Adipocyte (in vitro differentiated cells): Measurements from ENCODE around the gene BCAM.

Source experiments
- DNase-seq: peaks from one replicate; pipeline ENCODE4 v3.0.0-alpha.2; 2015; ENCODE audit warnings: low read depth
- H3K27me3 ChIP-seq: replicated peaks from 2 replicates; pipeline ENCODE4 v1.7.0; 2013; ENCODE audit warnings: mild to moderate bottlenecking, low read length, moderate library complexity; ENCODE audit not compliant: control insufficient read depth, insufficient read depth
- H3K36me3 ChIP-seq: 2 replicates; pipeline ENCODE4 v1.7.0; 2013; ENCODE audit warnings: low read length, mild to moderate bottlenecking, moderate library complexity; ENCODE audit not compliant: control insufficient read depth, insufficient read depth, severe bottlenecking
- H3K4me1 ChIP-seq: 2 replicates; pipeline ENCODE4 v1.7.0; 2013; ENCODE audit warnings: mild to moderate bottlenecking, low read length, moderate library complexity; ENCODE audit not compliant: control insufficient read depth, insufficient read depth
- H3K4me3 ChIP-seq: 2 replicates; pipeline ENCODE4 v1.7.0; 2013; ENCODE audit warnings: mild to moderate bottlenecking, low read length, moderate library complexity
- H3K9ac ChIP-seq: 2 replicates; pipeline ENCODE4 v1.7.0; 2013; ENCODE audit warnings: mild to moderate bottlenecking, low read length, moderate library complexity
- H3K9me3 ChIP-seq: 2 replicates; pipeline ENCODE4 v1.7.0; 2013; ENCODE audit warnings: mild to moderate bottlenecking, low read length, moderate library complexity; ENCODE audit not compliant: control insufficient read depth

The BCAM gene

DNA sequence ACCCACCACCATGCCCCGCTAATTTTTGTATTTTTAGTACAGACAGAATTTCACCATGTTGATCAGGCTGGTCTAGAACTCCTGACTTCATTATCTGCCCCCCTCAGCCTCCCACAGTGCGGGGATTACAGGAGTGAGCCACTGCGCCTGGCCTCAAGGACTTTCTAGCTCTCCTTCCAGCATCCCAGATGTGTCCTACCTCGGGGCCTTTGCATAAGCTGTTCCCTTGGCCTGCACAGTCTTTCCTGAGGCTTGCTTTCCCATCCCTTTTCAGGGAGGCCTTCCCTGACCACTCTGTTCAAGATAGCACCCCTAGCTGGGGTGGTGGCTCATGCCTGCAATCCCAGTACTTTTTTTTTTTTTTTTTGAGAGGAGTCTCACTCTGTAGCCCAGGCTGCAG, 14.3 kb upstream of the BCAM start:
- no peak overlapping the region for H3K9ac ChIP-seq
- no peaks in the 10 kb centered on the region for H3K36me3 ChIP-seq
- no peak for DNase-seq
- H3K4me3 ChIP-seq = no peak overlapping the region
- H3K27me3 ChIP-seq = peaks cover 6% of the 10 kb centered on the region
- no peaks in the 10 kb centered on the region for H3K9me3 ChIP-seq
- H3K4me1 ChIP-seq = no peaks in the 10 kb centered on the region

DNA sequence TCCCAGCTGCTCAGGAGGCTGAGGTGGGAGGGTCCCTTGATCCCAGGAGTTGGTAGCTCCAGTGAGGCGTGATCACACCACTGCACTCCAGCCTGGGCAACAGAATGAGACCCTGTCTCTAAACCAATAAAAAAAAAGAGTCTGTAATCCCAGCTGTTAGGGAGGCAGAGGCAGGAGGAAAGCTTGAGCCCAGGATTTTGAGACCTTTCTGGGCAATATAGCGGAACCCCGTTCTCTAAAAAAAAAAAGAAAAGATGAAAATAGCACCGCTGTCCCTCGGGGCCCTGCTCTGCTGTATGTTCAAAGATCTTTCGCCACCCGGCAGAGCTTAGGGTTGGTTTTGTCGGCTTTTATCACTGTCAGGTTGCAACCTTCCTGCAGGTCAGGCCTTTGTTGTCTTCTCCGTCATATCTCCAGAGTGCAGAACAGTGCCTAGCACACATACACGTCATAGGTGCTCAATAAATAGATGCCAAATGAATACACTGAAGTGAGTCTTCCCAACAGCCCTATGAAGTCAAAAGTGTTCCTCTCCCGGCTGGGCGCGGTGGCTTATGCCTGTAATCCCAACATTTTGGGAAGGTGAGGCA, 13.4 kb upstream of the BCAM start:
- H3K9me3 ChIP-seq = no peaks in the 10 kb centered on the region
- no peaks in the 10 kb centered on the region for H3K36me3 ChIP-seq
- H3K9ac ChIP-seq = no peak overlapping the region
- DNase-seq = no peak
- H3K4me1 ChIP-seq = no peaks in the 10 kb centered on the region
- peaks cover 6% of the 10 kb centered on the region for H3K27me3 ChIP-seq
- H3K4me3 ChIP-seq = no peak overlapping the region

DNA sequence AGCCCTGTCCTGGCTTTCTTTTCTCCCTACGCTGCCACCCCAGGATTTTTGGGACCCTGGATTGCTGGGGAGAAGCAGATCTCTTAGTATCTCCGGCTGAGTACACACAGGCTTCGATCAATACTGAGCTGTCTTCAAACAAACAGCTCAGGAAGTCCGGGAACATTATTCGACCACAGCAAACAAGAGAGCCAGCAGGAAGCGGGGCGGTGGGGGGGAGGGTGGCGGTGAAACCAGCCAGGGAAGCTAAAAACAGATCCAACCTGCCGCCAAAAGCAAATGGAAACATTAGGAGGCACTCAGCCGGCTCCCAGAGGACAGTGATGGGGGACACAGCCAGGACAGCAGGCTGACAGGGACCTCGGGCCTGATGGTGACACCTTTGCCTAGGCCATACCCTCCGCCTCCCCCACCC, 12.2 kb upstream of the BCAM start:
- H3K27me3 ChIP-seq = peaks cover 6% of the 10 kb centered on the region
- H3K9ac ChIP-seq = no peak overlapping the region
- no peaks in the 10 kb centered on the region for H3K4me1 ChIP-seq
- H3K36me3 ChIP-seq = no peaks in the 10 kb centered on the region
- H3K4me3 ChIP-seq = no peak overlapping the region
- H3K9me3 ChIP-seq = no peaks in the 10 kb centered on the region
- DNase-seq = no peak

DNA sequence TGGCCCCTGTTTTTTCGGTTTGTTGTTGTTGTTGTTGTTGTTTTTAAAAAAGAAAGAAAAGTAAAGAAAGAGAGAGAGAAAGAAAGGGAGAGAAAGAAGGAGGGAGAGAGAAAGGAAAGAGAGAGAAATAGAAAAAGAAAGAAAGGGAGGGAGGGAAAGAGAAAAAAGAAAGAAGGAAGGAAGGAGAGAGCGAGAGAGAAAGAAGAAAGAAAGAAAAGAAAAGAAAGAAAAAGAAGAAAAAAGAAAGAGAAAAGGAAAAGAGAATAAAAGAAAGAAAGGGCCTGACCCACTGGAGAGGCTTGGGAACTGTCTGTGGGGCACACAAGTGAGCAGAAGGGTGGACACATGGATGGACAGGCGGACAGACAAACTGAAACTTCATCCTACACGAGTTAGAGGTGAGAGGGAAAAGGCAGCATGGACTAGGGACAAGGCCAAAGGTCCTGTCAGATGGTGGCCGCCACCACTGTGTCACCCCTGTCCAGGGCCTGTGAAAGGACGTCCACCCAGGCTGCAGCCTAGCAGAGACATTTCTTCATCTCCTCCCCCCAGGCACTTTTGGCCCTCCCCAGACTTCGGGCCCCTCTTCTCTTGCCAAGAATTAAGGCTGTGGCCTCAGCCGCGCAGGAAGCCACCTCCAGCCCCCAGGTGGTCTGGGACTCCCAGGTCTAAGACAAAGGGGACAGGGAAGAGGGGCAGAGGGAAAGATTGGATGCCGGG, 9.1 kb upstream of the BCAM start:
- Histone ChIP-seq H3K4me3 (no peak overlapping the region), H3K9me3 (peaks cover 10% of the 10 kb centered on the region), H3K36me3 (no peaks in the 10 kb centered on the region), H3K27me3 (no peaks in the 10 kb centered on the region), H3K4me1 (no peaks in the 10 kb centered on the region), H3K9ac (no peak overlapping the region)
- no peak for DNase-seq

DNA sequence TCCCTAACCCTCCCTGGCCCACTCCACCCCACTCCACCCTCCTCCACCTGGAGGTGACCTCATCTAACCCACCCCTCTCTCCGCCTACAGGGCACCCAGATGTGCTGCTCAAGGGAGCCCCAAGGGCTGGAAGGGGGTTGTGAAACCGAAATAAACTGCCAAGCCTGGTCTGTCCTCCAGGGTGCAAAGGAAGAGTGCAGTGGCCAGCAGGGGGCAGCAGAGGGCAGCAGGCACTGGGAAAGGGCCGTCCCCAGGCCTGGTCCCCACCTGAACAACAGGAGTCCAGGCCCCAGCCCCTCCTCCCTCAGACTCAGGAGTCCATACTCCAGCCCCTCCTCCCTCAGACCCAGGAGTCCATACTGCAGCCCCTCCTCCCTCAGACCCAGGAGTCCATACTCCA, 8.4 kb upstream of the BCAM start:
- no peak overlapping the region for H3K4me3 ChIP-seq
- peaks cover 10% of the 10 kb centered on the region for H3K9me3 ChIP-seq
- no peaks in the 10 kb centered on the region for H3K27me3 ChIP-seq
- no peaks in the 10 kb centered on the region for H3K36me3 ChIP-seq
- no peaks in the 10 kb centered on the region for H3K4me1 ChIP-seq
- no peak overlapping the region for H3K9ac ChIP-seq
- DNase-seq = peak; percentile 92

DNA sequence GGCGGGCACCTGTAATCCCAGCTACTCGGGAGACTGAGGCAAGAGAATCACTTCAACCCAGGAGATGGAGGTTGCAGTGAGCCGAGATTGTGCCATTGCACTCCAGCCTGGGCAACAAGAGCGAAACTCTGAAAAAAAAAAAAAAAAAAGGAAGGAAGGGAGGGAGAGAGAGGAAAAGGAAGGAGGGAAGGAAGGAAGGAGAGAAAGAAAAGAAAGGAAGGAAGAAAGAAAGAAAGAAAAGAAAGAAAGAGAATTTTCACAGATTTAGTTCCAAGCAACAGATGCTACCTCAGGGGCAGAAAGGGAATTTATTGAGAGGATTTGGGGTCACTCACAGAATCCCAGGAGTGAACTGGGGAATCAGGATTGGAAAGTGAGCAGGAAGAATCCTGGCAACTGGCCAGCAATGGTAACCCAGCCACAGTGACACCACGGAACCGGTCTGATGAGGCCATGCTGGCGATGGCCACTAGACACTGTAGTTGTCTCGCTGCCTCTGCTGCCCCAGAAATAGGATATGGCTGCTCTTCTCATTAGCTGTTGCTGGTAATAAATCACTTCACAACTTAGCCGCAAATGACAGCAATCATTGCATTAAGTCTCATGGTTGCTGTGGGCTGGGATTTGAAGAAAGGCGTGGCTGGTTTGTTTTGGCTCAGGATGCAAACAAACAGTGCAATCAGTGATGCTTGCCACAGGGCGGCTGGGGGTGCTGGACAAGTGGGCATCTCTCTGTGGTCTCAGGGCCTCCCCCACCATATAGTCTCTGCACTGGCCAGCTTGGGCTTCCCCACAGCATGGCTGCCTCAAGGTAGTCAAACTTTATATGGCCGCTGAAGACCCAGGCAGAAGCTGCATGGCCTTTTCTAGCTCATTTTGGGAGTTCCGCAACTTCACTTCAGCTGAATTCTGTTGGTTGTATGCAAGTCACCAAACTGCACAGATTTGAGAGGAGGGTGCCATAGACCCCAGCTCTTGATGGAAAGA, 5.2 kb upstream of the BCAM start:
- no peaks in the 10 kb centered on the region for H3K36me3 ChIP-seq
- no peak overlapping the region for H3K9ac ChIP-seq
- peaks cover 10% of the 10 kb centered on the region for H3K9me3 ChIP-seq
- H3K27me3 ChIP-seq = no peaks in the 10 kb centered on the region
- H3K4me3 ChIP-seq = no peak overlapping the region
- peaks cover 4% of the 10 kb centered on the region for H3K4me1 ChIP-seq
- DNase-seq = no peak

DNA sequence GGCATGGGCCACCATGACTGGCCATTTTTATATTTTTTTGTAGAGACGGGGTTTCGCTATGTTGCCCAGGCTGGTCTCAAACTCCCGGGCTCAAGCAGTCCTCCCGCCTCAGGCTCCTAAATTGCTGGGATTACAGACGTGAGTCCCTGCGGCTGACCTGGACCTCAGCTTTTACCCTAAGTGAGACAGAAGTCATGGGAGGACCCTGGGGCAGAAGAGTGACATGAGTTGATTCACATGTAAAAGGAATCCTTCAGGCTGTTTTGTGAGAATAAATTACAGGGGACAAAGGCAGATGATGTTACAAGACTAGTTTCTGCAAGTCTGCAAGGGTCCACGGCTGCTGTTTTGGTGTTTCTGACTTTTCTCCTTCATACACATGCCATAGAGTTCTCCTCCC, 2.6 kb upstream of the BCAM start:
- Histone ChIP-seq H3K4me3 (no peak overlapping the region), H3K36me3 (no peaks in the 10 kb centered on the region), H3K27me3 (no peaks in the 10 kb centered on the region), H3K4me1 (peaks cover 10% of the 10 kb centered on the region), H3K9ac (no peak overlapping the region), H3K9me3 (peaks cover 10% of the 10 kb centered on the region)
- DNase-seq = no peak

DNA sequence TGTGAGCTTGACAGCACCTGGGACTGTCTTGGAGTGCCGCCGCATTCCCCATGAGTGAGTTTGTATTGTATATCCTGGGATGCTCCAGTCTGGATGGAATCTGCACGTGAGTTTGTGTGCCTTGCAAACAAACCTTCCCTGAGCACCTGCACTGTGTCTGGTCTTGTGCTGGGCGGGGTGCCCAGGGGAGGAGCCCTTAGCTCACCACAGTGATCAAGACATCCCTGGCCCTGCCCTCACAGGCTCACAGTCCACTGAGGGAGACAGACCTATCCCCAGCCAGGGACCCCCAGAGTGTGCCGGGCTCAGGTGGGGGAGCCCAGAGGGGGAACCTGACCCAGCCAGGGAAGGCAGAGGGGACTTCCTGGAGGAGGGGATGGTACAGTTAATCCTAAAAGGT, 1.7 kb upstream of the BCAM start:
- Histone ChIP-seq H3K27me3 (no peaks in the 10 kb centered on the region), H3K36me3 (no peaks in the 10 kb centered on the region), H3K4me3 (no peak overlapping the region), H3K9ac (no peak overlapping the region), H3K4me1 (peaks cover 10% of the 10 kb centered on the region), H3K9me3 (peaks cover 10% of the 10 kb centered on the region)
- no peak for DNase-seq

DNA sequence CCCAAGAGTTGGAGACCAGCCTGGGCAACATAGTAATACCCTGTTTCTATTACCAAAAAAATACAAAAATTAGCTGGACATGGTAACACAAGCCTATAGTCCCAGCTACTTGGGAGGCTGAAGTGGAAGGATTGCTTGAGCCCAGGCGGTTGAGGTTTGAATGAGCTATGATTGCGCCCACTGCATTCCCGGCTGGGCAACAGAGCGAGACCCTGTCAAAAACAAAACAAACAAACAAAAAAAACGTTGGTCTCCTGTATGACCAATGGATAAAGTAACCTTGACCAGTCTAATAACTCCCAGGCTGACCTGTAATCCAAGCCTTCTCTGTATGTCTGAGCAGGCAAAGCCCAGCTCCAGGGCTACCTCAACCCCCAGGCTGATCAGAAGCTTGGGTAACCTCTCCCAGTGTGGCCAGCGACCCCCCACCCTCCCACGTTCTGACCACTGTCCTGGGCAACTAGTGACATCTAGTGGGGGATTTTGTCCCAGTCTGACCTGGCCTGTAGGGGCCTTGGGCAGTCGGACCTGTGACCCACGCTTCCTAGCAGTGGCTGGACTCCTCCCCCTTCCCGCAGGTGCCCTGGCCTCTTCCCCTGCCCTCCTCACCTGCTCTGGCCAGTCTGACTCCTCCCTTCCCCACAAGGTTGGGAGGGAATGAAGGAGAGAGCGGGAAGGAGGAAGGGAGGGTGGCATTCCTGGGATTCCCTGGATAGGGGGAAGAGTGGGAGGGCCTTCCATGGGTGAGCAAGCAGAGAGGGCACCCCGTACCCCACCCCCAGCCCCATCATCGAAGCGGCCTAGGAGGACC, 1.0 kb upstream of the BCAM start:
- no peaks in the 10 kb centered on the region for H3K36me3 ChIP-seq
- peaks cover 10% of the 10 kb centered on the region for H3K4me1 ChIP-seq
- no peak overlapping the region for H3K9ac ChIP-seq
- no peaks in the 10 kb centered on the region for H3K27me3 ChIP-seq
- peaks cover 10% of the 10 kb centered on the region for H3K9me3 ChIP-seq
- H3K4me3 ChIP-seq = no peak overlapping the region
- peak; percentile 67 for DNase-seq

DNA sequence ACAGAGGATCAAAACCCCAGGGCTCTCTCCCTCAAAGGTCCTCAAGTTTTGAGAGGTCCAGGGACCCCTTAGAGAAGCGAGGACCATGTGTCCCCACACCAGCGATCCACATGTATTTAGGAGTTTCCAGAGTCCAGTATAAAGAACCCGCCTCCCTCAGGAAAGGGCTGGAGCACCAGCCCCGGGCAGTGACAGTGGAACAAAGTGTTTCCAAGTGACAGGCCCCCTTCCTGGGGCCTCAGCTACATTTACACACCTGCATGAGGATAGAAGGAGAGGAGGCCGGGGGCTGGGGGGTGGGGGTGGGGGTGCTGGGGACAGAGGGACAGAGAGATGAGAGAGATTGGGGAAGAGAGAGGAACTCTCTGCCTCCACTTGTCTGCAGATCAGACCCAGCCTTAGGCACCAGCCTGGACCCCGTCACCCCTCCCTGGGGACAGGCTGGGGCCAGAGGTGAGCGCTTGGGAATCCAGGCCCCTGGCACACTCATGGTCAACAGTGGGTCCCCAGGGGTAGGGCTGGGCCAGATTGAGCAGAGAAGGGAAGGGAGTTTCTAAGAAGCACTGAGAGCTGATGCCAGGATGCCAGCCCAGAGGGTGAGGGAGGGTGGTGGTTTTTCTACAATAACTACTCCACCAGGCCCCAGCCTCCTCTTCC, 802 bp downstream of the BCAM start:
- Histone ChIP-seq H3K9ac (peak overlapping the region; percentile 66), H3K27me3 (no peaks in the 10 kb centered on the region), H3K4me1 (peaks cover 10% of the 10 kb centered on the region), H3K4me3 (peak overlapping the region; percentile 75), H3K36me3 (no peaks in the 10 kb centered on the region), H3K9me3 (no peaks in the 10 kb centered on the region)
- DNase-seq = peak; percentile 9
